ENCODE measurements around the gene LSMEM2.
A peak's percentile ranks its signal among the peaks of the same experiment; 100 is the strongest.

LSMEM2 gene

DNA sequence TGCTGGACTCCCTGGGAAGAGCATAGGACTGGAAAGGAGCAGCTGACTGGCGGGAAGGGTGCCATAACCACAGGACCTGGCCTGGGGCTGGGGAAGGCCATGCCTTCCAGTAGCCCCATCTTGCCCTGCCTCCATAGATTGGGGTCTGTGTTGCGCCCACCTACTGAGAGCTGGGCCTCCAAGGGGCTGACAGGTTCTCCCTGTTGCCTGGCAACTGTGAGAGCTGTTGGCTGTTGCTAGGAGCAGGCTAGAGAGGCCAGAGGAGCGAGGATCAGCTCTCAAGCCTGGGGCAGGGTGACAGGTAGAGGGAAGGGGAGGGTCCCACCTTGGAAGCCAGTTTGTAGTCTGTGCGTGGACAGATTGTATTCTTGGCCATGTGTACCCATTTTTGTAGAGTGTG is 45.7 kb upstream of the LSMEM2 start:
- peak overlapping the region; percentile 100 for H3K27ac ChIP-seq
- no peak for DNase-seq (ENCODE audit: low spot score)
- TF ChIP-seq, protein P1, sequence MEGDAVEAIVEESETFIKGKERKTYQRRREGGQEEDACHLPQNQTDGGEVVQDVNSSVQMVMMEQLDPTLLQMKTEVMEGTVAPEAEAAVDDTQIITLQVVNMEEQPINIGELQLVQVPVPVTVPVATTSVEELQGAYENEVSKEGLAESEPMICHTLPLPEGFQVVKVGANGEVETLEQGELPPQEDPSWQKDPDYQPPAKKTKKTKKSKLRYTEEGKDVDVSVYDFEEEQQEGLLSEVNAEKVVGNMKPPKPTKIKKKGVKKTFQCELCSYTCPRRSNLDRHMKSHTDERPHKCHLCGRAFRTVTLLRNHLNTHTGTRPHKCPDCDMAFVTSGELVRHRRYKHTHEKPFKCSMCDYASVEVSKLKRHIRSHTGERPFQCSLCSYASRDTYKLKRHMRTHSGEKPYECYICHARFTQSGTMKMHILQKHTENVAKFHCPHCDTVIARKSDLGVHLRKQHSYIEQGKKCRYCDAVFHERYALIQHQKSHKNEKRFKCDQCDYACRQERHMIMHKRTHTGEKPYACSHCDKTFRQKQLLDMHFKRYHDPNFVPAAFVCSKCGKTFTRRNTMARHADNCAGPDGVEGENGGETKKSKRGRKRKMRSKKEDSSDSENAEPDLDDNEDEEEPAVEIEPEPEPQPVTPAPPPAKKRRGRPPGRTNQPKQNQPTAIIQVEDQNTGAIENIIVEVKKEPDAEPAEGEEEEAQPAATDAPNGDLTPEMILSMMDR (conservative IDR thresholded peaks at IDR 0.05; ENCODE audit: low read depth) = no peak
- POLR2A ChIA-PET (ENCODE audit: low non-redundant PET) = no interaction called here
- CTCF ChIA-PET = interaction anchor here (0.6 kb wide), 1 partner anchor 1060 kb away, joined by 3 read pairs; no protein-coding TSS in a partner anchor

DNA sequence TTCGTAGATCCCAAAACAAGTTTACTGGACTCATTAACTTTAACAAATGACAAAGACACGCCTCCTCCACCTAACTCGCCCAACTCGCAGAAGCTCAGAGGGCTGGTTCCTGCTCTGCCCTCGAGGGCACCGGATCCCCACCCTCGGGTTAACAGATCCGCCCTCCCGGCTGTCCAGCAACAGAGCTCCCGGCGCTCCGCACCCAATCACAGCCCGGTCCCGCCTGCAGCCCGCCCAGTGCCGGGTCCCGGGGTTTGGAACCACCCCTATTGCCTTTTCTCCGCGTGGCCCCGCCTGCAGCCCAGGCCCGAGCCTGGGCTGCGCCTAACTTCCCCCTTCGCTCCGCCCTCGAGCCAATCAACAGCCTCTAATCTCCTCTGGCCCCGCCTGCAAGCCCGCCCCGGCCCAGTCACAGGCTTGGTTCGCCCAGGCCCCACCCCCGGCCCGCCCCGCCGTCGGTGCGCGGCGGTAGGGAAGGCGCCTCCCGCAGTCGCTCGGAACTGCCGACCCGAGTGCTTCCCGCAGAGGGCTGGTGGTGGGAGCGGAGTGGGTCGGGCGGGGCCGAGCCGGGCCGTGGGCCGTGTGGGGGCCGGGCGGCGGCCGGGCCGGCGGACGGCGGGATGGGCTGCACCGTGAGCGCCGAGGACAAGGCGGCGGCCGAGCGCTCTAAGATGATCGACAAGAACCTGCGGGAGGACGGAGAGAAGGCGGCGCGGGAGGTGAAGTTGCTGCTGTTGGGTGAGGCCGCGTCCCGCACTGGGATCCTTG is 43.0 kb upstream of the LSMEM2 start, which contains the start of gene GNAI2:
TSS of gene GNAI2 (plus strand) at position 489 of the 768 bp plus-strand sequence. CDS start at position 621, 132 bp downstream.
- TF ChIP-seq, protein P1 (conservative IDR thresholded peaks at IDR 0.05; ENCODE audit: low read depth) = no peak

DNA sequence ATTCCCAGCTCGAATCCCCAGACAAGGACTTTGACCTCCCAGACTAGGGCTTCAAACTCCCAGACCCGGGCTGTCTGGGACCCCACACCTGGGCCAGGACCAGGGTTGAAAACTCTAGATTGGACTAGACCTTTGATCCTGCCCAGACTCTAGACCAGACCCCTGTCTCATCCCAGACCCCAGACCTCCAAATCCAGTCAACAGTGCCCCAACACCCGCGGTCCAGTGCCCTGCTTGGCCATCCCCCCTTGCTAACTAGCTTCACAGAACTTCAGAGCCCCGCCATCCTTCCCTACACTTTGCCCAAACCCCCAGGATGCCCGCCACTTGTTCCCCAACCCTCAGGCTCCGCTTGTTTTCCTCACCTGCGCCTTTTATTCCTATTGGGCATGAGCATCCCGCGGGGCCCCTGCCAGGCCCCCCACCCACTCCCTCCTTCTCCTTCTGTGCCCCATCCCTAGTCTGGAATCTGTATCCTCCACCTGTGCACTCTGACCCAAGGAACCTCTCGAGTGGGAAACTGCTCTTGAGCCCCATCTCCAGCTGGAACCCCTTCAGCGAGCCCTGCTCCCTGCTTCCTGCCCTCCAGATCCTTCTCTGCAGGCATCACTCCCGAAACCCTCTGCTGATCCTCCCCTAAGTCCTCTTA is 42.3 kb upstream of the LSMEM2 start:
- POLR2A ChIA-PET (ENCODE audit: low non-redundant PET) = no interaction called here
- H3K27ac ChIP-seq = peak overlapping the region; percentile 100
- TF ChIP-seq, protein P1 (conservative IDR thresholded peaks at IDR 0.05; ENCODE audit: low read depth) = no peak
- CTCF ChIA-PET = interaction anchor here (0.8 to 1.5 kb wide), 3 partner anchors 10 kb away, joined by 3 to 5 read pairs (median 4); no protein-coding TSS in a partner anchor
- no peak for DNase-seq (ENCODE audit: low spot score)

More for the DNA sequence above, 43.0 kb upstream of the LSMEM2 start, which contains the start of gene GNAI2:
- DNase-seq (ENCODE audit: low spot score) = peak; percentile 94
- ChIA-PET POLR2A (ENCODE audit: low non-redundant PET) (interaction anchor here (0.8 kb wide), 1 partner anchor 16 kb away, joined by 4 read pairs; no protein-coding TSS in a partner anchor), CTCF (interaction anchor here (1.1 to 1.5 kb wide), 2 partner anchors 9 to 11 kb away, joined by 3 to 4 read pairs; no protein-coding TSS in a partner anchor)
- H3K27ac ChIP-seq = peak within 1 kb of the TSS; percentile 100

DNA sequence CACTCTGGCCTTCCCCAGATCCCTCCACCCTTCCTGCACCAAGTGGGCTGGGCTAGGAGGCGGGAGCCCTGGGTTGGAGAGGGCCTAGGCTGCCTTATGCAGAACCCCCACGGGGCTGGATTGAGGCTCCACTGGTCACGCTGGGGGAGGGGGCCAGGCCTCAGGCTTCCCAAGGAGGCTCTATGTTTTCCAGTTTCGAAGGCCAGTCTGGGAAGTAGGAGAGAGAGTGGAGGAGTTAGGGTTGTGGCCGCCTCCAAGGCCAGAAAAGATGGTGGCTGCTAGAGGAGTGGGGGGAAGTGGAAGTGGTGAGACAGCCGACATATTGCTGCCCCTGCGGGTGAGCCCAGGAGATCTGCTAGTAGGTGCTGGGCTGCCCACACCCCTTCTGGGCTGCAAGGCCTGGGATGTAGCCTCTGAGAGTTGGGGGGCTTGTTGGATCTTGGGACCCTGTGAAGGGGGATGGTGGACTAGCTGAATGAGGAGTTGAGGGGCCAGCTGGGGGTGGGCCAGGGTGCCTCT is 41.7 kb upstream of the LSMEM2 start:
- DNase-seq (ENCODE audit: low spot score) = no peak
- TF ChIP-seq, protein P1 (conservative IDR thresholded peaks at IDR 0.05; ENCODE audit: low read depth) = no peak
- H3K27ac ChIP-seq = peak overlapping the region; percentile 100
- POLR2A ChIA-PET (ENCODE audit: low non-redundant PET) = no interaction called here
- CTCF ChIA-PET = interaction anchor here (0.8 to 1.1 kb wide), 2 partner anchors 9 to 10 kb away, joined by 3 to 5 read pairs; no protein-coding TSS in a partner anchor

DNA sequence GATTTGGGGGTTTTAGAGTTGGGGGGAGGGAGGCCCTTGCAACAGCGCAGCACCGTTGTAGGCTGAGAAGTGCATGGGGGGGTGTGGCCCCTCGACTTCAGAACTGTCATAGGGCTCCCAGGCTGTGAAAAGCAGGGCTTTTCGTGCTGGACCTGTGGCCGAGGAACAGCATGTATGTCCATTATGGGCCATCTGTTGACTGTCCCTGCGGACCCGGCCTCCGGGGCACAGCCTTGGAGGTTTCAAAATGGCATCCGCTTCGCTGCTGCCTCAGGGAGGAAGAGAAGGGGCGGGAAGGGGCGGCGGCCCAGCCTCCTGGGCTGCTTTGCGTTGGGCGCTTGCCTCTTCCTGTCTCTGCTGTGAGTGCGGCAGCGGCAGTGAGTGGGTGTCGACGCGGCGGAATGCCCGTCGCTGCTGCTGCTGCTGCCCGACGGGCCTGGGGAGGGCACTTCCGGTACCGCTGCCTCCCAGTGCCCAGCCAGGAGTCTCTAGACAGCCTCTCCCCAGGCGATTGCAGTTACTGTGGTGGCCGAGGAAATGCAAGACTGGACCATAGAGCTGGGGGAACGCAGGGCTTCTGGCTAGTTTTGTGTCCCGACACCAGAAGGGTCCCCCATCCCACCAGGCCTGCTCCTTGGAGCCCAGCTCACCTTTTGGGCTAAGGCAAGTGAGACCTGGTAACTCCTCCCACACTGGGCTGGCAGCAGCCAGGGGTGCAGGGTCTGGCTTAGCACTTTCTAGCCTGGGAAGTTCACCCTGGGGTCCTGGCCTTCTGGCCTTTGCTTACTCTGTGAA is 40.9 kb upstream of the LSMEM2 start:
- CTCF ChIA-PET = interaction anchor here (0.6 to 0.8 kb wide), 3 partner anchors 8 to 26 kb away, joined by 3 to 5 read pairs (median 3); no protein-coding TSS in a partner anchor
- POLR2A ChIA-PET (ENCODE audit: low non-redundant PET) = interaction anchor here (0.5 to 0.6 kb wide), 2 partner anchors 9 to 42 kb away, joined by 3 read pairs; no protein-coding TSS in a partner anchor
- peak overlapping the region; percentile 100 for H3K27ac ChIP-seq
- TF ChIP-seq, protein P1 (conservative IDR thresholded peaks at IDR 0.05; ENCODE audit: low read depth) = no peak
- DNase-seq (ENCODE audit: low spot score) = peak; percentile 73
